HUES6 (cell line): ENCODE data around the gene ARG2.
A peak's percentile ranks its signal among the peaks of the same experiment; 100 is the strongest.

Experiments used
- H3K27ac ChIP-seq: 2 replicates; pipeline ENCODE4 v1.7.0; 2013; ENCODE audit warnings: low read depth, mild to moderate bottlenecking, low read length, inconsistent platforms
- H3K27me3 ChIP-seq: 2 replicates; pipeline ENCODE4 v1.6.1; 2013; ENCODE audit warnings: low read length; ENCODE audit not compliant: control insufficient read depth, insufficient read depth
- H3K36me3 ChIP-seq: 2 replicates; pipeline ENCODE4 v1.6.1; 2013; ENCODE audit warnings: low read length; ENCODE audit not compliant: control insufficient read depth, insufficient read depth
- H3K4me1 ChIP-seq: 2 replicates; pipeline ENCODE4 v1.6.1; 2013; ENCODE audit warnings: low read length; ENCODE audit not compliant: control insufficient read depth, insufficient read depth
- H3K4me3 ChIP-seq: 2 replicates; pipeline ENCODE4 v1.5.1; 2013; ENCODE audit warnings: low read depth, low read length
- H3K9ac ChIP-seq: one replicate; pipeline ENCODE4 v1.6.1; 2013; ENCODE audit warnings: mild to moderate bottlenecking, low read length
- H3K9me3 ChIP-seq: 2 replicates; pipeline ENCODE4 v1.6.1; 2013; ENCODE audit warnings: low read depth, low read length; ENCODE audit not compliant: control insufficient read depth, insufficient read depth

ARG2 gene

GRCh38 chr14:67694791-67695393 lies 75.2 kb downstream of the ARG2 start:
- no peaks in the 10 kb centered on the region for H3K9me3 ChIP-seq
- H3K27me3 ChIP-seq, result no peaks in the 10 kb centered on the region; the same call in 1 of the 2 replicates
- peak overlapping the region; percentile 73; the same call in 1 of the 2 replicates for H3K27ac ChIP-seq
- peaks cover 37% of the 10 kb centered on the region for H3K36me3 ChIP-seq
- H3K9ac ChIP-seq, result peak overlapping the region; percentile 97
- no peaks in the 10 kb centered on the region for H3K4me1 ChIP-seq
- H3K4me3 ChIP-seq, result peak overlapping the region; percentile 100

- Histone ChIP-seq H3K27ac (peak within 1 kb of the TSS; percentile 73; the same call in 1 of the 2 replicates), H3K4me1 (no peaks in the 10 kb centered on the region), H3K36me3 (peaks cover 31% of the 10 kb centered on the region), H3K27me3 (no peaks in the 10 kb centered on the region; the same call in 1 of the 2 replicates), H3K4me3 (peak within 1 kb of the TSS; percentile 100), H3K9me3 (no peaks in the 10 kb centered on the region), H3K9ac (peak within 1 kb of the TSS; percentile 97)
Measured at GRCh38 chr14:67695394-67695949, 75.8 kb downstream of the ARG2 start, which contains the start of gene RDH11. Gene RDH11, minus strand, starts transcription at chr14:67695764. Its CDS starts 61 bp downstream, at chr14:67695703.

GRCh38 chr14:67697006-67697405 lies 77.3 kb downstream of the ARG2 start:
- H3K4me1 ChIP-seq, result no peaks in the 10 kb centered on the region
- H3K9me3 ChIP-seq, result no peaks in the 10 kb centered on the region
- no peak overlapping the region for H3K9ac ChIP-seq
- H3K27me3 ChIP-seq, result no peaks in the 10 kb centered on the region; the same call in 1 of the 2 replicates
- peaks cover 15% of the 10 kb centered on the region for H3K36me3 ChIP-seq
- no peak overlapping the region for H3K27ac ChIP-seq
- H3K4me3 ChIP-seq, result no peak overlapping the region

GRCh38 chr14:67698179-67698578 lies 78.5 kb downstream of the ARG2 start:
- no peaks in the 10 kb centered on the region; the same call in 1 of the 2 replicates for H3K27me3 ChIP-seq
- H3K4me3 ChIP-seq, result no peak overlapping the region
- H3K36me3 ChIP-seq, result peaks cover 4% of the 10 kb centered on the region
- no peaks in the 10 kb centered on the region for H3K4me1 ChIP-seq
- H3K9me3 ChIP-seq, result no peaks in the 10 kb centered on the region
- H3K9ac ChIP-seq, result no peak overlapping the region
- H3K27ac ChIP-seq, result no peak overlapping the region
